Stimulated activated CD4-positive, alpha-beta T cell treated with anti-CD3 and anti-CD28 coated beads, Interleukin-15, amount 100 ng/mL, for 1 hour (primary cell): ENCODE data around the gene HEMK1.
A peak's percentile ranks its signal among the peaks of the same experiment; 100 is the strongest.

Experiments
- DNase-seq, 2 donors: peaks; one replicate each; pipeline ENCODE4 v3.0.0-alpha.2; 2020; ENCODE audit warnings: low read depth in 1 of 2, low spot score in 1 of 2

The HEMK1 gene

DNA sequence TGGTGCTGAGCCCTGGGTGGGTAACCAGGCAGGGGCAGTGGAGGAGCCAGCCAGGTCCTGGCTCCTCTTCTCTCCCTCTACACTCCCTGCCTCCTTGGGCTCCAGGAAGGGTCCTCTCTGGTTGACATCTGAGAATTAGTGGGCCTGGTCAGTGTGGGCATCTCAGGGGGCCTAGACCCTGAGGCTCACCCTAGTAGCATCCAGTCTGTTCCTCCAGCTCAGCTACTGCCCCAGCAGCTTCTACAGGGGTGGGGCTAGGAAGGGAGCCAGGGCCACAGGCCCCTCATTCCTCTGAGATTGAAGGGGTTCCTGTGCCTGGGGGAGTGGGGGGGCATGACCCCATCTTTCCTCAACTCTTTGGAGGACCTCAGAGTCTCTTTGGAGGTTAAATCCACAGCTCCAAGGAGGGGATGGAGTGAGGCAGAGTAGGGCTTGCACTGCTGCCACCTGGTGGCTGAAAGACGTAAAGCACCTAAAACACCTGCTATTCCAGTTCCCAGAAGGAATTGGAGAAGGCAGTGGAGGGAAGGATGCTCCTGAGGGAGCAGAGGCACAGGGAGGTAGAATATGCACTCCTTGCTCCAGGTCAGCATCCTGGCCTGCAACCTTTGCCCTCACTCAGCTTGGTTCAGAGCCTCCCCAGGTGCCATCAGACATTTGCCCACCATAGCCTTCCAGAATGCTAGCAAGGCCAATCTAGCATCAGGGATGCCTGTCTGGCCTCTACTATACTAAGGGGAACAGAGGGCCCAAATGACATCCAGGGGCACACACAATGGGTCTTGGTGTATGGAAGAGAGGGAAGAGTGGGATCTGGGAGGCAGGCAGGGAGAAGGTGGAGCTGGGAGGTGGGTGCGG is 26.9 kb upstream of the HEMK1 start:
- DNase-seq = peak; percentile 31 to 32

DNA sequence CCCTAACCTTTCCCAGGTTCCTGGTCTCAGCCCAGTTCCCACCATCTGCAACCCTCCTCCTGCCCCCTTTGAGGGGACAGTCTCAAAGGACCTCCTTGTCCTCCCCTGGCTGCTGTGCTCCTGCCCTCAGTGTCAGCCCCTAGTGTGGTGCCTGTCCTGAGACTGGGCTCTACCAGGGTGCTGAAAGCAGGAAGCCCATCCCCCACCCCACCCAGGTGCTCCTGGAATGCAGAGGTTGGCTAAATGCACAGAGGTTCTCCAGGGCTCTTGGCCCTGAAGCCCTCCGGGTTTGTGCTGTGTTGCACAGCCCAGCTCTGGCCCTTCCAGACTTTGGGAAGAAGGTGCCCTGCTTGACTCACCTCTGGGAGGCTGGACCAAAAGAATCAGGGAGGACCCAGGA is 23.5 kb upstream of the HEMK1 start:
- no peak for DNase-seq

DNA sequence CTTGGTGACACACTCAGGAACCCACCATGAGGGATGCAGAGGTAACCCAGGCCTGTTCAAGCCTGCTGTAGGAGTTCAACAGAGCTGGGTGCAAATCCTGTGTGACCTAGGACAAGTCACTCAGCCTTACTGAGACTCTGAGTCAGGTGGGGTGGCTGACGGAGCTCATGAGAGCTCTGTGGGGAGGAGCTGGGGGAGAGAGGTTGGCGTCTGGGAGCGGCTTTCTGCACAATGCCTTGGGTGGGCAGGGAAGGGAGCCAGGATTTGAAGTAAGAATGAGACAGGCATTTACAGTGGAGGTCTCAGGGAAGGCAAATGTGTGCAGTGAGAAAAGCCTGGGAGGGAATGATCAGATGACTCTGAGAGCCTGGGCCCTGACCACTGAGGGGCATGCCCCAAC is 20.1 kb upstream of the HEMK1 start:
- DNase-seq = no peak

DNA sequence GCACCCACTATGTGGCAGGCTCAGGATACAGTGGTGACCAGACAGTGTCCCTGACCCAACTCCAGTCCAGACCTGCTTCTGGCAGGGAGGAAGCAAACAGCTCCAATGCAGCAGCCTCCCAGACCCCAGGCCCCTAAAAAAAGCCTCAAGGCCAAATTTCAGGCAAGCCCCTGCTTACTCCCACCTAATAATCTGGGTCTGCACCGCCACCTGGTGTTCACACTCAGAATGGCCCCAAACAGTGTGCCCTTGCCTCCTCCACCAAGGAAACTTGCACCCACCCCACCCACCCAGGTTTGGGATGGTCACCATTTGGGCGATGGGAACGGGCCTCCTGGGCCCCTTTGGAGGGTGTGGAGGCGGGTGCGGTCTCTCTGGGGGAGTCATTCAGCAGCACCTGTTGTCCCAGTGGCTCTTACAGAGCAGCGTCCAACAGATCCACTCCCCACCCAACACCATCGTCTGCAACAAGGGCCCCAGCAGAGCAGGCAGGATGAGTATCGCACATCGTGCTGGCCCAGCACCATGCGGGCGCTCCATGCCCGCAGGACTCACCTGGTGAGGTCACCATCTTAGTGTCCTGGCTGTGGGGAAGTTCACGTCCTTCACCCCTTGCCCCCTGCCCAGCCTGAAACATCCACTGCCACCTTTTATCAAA is 19.1 kb upstream of the HEMK1 start:
- DNase-seq = peak in 1 of 2 donors; percentile 47

DNA sequence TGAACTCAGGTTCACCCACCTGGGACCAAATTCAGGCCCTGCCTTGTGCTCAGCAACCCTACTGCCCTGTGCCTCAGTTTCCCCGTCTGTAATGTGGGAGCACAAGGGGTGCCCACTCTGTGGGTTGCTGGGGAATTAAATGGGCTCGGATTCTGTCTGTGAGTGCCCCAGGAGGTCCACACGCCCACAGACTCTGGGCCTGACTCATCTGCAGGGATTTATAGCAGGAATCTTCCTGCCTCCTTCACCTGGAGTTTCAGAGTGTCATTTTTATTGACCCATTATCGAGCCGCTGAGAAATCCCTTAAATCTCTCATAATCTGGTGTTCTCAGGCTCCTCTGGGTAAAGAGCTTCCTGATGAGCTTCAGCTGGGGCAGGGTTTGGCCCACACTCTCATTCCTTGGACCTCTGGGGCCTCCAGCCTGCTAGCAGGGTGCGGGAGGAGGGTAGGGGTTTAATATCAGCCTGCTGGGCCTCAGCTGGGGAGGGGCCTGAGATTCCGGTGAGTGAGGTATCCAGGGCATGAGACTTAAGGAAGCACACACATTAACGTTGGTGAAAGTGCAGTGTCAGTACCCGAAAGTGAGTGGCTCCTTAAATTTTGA is 18.2 kb upstream of the HEMK1 start:
- no peak for DNase-seq

DNA sequence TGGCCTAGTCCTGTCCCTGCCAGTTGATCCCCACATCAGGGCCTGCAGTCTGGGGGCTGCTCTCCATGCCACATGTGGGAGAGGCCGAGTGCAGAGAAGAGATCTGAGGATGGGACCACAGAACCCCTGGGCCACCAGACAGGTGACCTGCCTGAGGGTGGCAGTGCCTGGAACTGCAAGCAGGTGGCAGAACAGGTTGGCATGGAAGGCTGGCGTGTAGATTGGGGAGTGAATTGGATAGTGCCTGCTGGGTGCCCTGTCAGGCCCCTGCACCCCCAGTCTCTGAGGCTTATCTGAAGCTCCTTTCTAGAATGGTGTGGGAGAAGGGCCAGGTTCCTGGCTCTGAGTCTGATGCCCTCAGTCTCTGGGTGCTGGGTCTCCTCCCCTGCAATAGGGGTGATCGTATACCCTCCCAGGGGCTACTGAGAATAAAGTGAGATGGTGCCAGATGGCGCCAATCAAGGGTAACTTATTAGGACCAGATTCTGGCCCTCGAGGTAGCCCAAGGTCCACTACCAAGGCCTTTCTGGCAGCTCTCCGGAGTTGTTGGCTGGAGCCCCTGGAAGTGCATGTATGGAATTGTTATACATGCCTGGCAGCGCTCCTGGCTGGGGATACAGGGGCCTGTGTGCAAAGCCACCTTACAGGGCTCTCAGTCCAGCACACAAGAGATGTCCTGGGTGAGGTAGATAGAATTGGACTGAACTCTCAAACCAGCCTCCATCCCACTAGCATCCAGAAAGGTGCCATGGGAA is 17.5 kb upstream of the HEMK1 start:
- no peak for DNase-seq

DNA sequence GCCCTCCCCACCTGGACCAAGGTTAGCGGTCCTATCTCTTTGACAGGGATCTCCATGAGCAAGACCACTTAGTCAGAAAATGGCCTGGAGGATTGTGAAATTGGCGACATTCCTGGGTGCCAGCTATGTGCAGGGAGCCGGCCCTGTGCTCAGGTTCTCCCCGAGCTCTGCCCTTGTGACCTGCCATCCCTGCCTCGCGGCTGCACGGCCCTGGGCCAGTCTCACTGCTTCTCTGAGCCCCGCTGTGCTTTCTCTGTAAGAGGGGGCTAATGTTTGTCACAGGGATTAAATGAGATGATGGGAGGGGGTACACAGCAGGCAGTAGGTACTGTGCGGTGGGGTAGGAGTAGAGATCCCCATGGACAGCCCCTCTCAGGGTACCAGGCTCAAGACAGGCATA is 16.7 kb upstream of the HEMK1 start:
- no peak for DNase-seq

DNA sequence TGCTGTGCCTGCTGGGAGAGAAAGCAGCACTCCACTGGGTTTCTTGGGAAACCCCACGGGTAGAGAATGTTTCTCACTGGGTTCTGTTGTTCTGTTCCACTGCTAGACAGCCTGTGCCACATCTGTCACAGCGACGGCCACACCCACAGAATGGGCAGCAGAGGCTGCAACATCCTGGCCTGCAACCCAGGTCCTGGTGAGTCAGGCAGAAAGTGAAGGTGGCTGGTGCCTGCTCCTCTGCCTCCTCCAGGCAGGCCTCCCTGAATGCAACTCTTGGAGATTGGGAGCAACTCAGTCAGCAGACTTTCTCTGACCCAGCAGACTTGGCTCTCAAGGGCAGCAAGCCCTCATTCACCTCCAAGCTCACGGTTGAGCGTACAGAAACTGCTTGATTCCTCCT is 14.8 kb upstream of the HEMK1 start:
- DNase-seq = no peak

DNA sequence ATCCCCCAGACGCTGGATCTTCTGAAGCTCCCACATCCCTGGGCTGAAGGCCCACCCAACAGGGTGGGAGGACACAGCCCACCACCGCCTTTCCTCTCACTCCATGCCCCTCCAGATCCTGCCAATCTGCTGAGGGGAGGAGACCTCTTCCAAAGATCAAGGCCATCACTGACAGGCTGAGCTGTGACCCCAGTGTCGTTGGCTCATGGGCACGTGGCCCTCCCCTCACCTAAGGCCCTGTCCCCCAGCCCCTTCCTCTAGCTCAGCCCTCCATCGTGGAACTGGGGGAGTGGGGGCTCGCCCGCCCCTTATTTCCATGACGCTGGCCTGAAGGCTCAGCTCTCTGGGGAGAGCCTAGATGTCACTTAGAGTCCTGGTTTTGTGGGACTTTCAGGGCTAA is 12.2 kb upstream of the HEMK1 start:
- DNase-seq = no peak

DNA sequence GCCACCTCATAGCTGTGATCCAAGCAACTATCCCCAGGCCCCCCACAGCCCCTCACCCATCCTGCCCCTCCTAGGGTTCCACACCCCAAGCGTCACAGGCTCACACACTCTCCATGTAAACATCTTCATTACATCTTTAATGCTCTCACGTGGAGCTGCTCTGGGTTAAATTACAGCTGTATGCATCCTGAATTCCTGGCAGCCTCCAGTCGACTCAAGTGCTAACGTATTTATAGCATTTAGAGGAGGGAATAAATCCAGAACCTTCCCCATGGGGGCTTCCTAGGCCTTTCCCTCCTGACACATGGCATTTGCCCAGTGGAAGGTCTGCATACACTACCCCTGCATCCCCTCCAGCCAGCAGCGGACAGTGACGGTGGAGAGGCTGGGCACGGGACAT is 11.4 kb upstream of the HEMK1 start:
- DNase-seq = no peak

DNA sequence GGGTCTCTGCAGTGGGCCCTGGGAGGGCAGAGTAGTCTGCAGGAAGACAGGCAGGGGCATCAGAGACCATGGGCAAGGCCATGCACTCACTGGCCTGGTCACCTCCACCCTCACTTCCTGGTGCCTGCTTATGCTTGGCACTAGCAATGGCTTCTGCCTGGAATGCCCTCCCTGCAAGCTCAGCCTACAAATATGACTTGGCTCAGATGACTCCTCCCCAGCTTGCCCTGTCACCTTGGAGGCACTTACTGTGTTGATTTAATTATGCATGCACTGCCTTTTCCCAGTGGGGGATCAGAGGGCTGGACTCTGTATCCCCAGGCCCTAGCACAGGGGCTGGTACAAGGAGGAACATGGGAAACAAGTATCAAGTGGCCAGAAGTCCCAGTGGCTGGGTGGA is 9.6 kb upstream of the HEMK1 start:
- DNase-seq = no peak

DNA sequence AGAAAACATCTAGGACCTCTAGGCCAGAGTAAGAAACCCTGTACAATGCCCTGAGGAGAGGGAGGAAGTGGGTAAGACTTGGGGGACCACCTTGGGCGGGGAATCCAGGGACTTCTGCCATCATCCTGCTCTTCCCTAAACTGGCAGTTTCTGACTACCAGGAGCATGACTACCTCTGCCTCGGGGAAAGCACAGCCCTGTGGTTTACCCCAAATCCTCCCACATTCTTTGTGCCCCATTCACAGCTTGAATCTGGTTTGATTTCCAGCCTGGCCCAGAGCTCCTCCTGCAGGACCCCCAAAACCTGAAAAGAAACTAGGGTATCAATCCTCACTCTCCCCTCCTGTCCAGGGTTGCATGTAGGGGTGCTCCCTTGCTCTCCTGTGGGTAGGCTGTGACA is 6.5 kb upstream of the HEMK1 start:
- DNase-seq = no peak

DNA sequence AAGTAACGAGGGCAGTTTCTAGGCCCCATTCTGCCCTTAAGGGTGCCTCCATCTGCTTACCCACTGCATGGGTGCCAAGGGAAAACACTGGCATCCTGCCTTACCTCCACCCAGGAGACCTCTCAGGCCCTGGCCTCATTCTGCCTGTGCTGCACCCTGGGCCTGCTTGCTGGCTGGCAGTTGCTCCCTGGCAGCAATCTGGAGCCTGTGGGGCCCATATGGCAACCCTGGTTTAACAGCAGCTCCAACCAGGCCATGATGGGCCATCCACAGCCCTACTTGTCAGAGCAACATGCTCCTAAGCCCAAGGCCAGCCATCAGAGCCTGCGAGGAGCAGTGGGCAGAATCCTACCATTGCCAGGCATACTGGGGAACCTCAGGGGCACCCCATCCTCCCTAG is 5.5 kb upstream of the HEMK1 start:
- DNase-seq = no peak

DNA sequence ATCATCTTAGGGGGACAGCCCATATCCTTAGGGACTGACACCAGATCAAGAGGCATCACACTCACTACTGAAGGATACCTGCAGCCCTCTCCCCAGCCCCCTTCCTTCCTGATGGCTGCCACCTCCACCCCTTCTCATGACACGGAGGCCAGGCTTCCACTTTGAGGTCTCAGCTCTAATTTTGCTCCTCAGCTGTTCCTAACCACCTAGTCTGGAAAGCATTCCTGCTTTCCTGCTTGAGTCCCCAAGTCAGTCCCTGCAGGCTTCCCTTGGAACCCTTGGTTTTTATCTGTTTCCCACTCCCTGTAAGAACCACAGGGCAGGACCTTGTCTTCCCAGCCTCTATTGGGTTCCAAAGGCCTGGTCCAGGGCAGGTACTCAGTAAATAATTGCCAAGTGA is 5.0 kb upstream of the HEMK1 start:
- no peak for DNase-seq

DNA sequence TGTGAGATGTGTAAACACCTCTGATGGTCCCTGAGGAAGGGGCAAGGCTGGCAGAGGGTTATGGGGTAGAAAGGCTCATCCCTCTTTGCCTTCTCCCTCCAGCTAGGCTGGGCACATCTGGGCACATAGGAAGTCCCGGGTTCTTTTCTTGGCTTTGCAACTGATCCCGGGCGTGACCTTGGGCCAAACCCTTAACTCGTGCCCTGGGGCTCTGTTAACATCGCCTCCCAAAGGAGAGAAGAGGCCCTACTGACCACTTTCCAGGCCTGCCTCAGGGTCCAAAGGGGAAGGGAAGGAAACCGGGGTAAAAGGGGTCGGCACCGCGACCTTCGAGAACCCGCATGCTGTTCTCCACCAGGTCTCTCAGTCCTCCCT is 2.3 kb upstream of the HEMK1 start:
- DNase-seq = no peak

DNA sequence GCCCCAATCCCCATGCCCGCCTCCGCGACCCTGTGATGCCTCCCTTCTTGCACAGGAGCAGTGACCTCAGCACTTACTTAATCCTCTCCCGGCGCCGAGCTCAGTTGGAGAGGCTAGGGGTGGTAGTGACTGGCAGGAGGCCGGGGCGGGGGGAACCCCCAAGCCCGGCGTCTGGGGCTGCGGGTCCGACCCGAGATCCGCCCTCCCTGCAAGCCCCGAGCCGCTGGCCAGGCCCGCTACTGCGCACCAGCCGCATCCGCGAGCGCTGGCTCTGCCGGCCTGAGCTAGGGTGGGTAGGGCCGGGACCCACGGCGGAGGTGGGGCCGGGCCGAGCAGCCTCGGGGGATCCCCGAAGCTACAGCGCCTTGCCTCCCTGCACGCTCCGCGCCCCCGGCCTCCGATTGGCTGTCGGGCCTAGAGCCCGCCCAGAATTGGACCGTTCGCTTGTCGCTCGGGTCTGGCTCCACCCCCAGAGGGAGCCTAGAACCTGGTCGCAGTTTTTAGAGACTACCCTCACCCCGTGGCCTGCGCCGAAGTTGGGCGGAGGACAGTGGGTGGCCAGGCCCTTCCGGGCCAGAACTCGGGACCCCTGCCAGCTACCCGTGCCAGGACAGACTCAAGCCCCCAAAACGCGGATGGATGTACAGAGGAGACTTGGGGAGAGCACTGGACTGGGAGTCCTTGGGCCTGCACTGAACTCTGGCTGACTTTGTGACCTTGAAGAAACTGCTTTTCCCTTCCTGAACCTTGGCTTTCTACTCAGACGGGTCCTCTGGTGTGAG is 1.7 kb upstream of the HEMK1 start, which contains the start of gene C3orf18:
Gene C3orf18, minus strand, starts transcription at position 362 of the 782 bp plus-strand sequence. CDS start 2,048 bp downstream, outside the sequence.
- DNase-seq = peak; percentile 89 to 92

DNA sequence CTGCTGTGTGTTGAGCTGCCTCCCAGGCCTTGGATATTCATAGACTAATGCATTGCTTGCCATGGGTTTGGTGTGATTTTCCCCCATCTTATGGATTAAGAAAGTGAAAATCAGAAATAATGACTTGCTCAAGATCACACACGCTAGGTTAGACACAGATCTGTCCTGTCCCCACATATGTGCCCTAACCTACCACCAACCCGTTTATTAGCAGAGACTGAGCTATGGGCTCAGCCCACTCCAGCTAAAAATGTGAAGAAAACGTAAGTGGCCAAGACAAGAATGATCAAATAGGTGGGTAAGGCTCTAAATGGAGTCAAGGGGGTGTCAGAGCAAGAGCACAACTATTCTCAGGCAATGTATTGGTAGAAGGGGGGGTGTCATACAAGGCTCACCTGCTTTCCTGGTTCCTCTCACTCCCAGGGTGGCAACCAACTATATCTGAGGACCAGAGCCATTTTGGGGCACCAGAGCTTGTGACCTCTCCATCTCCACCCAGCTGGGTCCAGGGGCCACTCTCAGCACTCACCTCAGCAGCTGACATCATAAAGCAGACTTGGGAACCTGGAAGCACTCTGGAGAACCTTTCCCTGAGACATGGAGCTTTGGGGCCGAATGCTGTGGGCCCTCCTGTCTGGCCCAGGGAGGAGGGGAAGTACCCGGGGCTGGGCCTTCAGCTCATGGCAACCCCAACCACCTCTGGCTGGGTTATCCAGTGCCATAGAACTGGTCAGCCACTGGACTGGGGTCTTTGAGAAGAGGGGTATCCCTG is 1.4 kb downstream of the HEMK1 start:
- DNase-seq = no peak

DNA sequence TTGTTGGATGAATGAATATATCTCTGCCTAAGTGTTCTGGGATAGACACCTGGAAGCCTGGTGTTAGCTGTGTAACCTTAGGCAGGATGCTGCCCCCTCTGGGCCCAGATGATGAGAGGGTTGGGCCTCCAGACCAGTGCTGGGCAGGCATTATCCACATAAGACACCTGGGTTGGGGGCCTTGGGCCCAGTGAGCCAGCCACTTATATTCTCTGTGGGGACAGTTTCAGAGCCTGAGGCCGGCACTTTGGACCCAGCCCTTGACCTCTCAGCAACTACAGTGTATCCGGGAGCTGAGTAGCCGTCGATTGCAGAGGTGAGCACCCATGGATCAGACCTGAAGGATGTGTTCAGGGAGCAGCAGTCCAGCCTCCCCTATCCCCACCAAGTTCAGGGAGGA is 2.2 kb downstream of the HEMK1 start:
- DNase-seq = no peak

DNA sequence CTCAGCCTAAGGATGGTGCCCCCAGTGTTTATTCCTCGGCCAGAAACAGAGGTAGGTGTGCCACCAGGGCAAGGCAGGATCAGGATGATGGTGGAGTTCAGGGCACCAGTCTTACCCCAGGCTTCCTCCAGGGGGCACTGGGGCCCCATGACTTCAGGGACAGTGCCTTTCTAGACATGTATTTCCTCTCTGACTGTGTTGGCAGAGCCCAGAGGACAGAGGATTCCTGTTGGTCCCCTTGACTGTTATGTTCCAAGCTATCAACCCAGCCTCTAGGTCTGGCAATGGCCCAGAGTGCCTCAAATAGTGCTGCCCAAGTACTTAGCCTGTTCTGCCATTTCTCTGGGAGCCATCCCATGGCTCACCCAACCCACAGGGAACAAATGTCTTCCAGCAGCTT is 2.8 kb downstream of the HEMK1 start:
- peak; percentile 69 to 75 for DNase-seq

DNA sequence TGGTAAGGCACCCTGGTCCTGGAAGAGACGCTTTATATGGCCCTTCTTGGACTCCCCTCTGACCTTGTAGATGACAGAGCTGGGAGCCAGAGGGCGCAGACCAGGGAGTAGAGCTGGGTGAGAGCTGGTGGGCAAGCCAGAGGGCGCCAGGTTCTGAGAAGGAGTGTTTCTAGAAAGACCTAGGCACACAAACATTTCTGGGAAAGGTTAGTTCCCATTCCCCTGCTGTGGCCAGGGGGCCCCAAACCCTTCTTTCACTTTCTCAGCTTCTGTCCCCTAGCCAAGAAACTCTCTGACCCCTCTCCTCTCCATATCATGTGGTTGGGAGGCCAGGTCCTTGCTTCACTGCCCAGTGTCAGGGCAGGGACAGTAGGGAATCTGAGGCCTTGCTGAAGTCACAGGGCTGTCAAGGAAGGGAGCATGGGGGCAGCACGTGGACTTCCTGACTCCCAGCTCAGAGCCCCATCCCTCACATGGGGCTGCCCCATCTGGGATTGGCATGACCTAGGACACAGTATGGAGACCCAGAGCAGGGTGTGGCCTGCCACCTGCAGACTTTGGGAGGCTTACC is 3.6 kb downstream of the HEMK1 start:
- DNase-seq = no peak
